Sigmoid colon (tissue), 7 donors: ENCODE results near the gene USP24. TPM values are rescaled to one million over a fixed set of nuclear protein-coding genes. Genes with fewer than 3 reads are reported as not detected.

ENCODE experiments used
- DNase-seq: peaks from one replicate; pipeline ENCODE4 v3.0.0-alpha.2; 2019
- H3K27ac ChIP-seq, 4 donors: fragments of 200-600 bp; sonication (generic); one replicate each; pipeline ENCODE4 v1.5.1; 2016 to 2019; ENCODE audit warnings: mild to moderate bottlenecking in 1 of 4
- H3K27me3 ChIP-seq, 3 donors: fragments of 200-600 bp; sonication (generic); one replicate each; pipeline ENCODE4 v1.5.1; 2019; ENCODE audit warnings: mild to moderate bottlenecking in 1 of 3
- H3K36me3 ChIP-seq, 4 donors: fragments of 200-600 bp; sonication (generic); one replicate each; pipeline ENCODE4 v1.5.1; 2016 to 2019
- H3K4me1 ChIP-seq, 4 donors: fragments of 200-600 bp; sonication (generic); one replicate each; pipeline ENCODE4 v1.5.1; 2017 to 2019
- H3K4me3 ChIP-seq, 4 donors: fragments of 200-600 bp; sonication (generic); one replicate each; pipeline ENCODE4 v1.5.1; 2017 to 2019; ENCODE audit warnings: mild to moderate bottlenecking in 2 of 4, moderate library complexity in 1 of 4
- H3K9me3 ChIP-seq, 4 donors: fragments of 200-600 bp in 3 of 4; sonication (generic) in 3 of 4; one replicate each; pipeline versions ENCODE4 v1.5.1 to v1.6.1; 2013 to 2019
- CTCF ChIP-seq, 4 experiments: fragments of 450-650 bp in 3 of 4; fragments of 200-600 bp in 1 of 4; IDR thresholded peaks; one replicate each; pipeline ENCODE4 v1.5.1; 2016 to 2019; ENCODE audit warnings: antibody characterized with exemption in 4 of 4, mild to moderate bottlenecking in 3 of 4, moderate library complexity in 2 of 4
- EP300 ChIP-seq, 4 donors: sonication (generic); formaldehyde crosslinking; IDR thresholded peaks; one replicate each; pipeline ENCODE4 v1.6.1; 2017; ENCODE audit warnings: antibody characterized with exemption in 4 of 4
- POLR2A ChIP-seq, 2 donors: fragments of 450-650 bp; IDR thresholded peaks; one replicate each; pipeline ENCODE4 v1.6.1; 2016; ENCODE audit warnings: antibody characterized with exemption in 2 of 2, mild to moderate bottlenecking in 2 of 2, moderate library complexity in 2 of 2
- POLR2AphosphoS5 ChIP-seq, 4 donors: sonication (generic); formaldehyde crosslinking; IDR thresholded peaks; one replicate each; pipeline ENCODE4 v1.6.1; 2017; ENCODE audit warnings: antibody characterized with exemption in 4 of 4
- WGBS, 2 donors: extraction: QIAGEN DNeasy Blood & Tissue Kit; methylation state at CpG; one replicate each; pipeline ENCODE4 v1.1.7; 2013; 5-methylcytosine and 5-hydroxymethylcytosine counted together
- intact Hi-C: fragments of 100-400 bp; cut with DNase I; formaldehyde crosslinking; loops from one replicate; pipeline ENCODE4 v1.15.1; 2023
- polyA plus RNA-seq, 3 donors: library from polyadenylated mRNA; stranded (reverse); fragments of 200-250 nt; gene quantifications; one replicate each; pipeline ENCODE4 v1.2.3, GENCODE V29; 2013
- total RNA-seq, 4 donors: library from RNA; depleted of rRNA; stranded (reverse); fragments of >200 nt; gene quantifications; one replicate each; pipeline ENCODE4 v1.1.0, GENCODE V29; 2016
- donor health status: healthy with polysubstance abuse.
- donor health status: Bipolar disorder and iron deficiency.
- donor health status: healthy.

USP24 gene
- total and polyA plus RNA-seq, 7 donors: 3.6 to 66.2 (median 46.4) TPM

GRCh38 chr1:55071477-55071876 is 143.7 kb downstream of the USP24 start:
- Histone ChIP-seq H3K9me3 (no peaks in the 10 kb centered on the region), H3K36me3 (peaks cover 39 to 94% (median 68%) of the 10 kb centered on the region in 4 donors), H3K27me3 (no peaks in the 10 kb centered on the region), H3K4me3 (no peak overlapping the region), H3K4me1 (peaks cover 0 to 8% (median 2%) of the 10 kb centered on the region in 4 donors), H3K27ac (no peak overlapping the region)
- 54 to 65% methylated on average over 8 of the region's 8 CpGs for WGBS, 2 donors
- DNase-seq: no peak
- intact Hi-C loops: loop anchor here (10.0 kb wide), 1 partner anchor 53 kb away; no protein-coding TSS in a partner anchor
- TF ChIP-seq POLR2AphosphoS5 (IDR thresholded peaks at IDR 0.05) (no peak), EP300 (IDR thresholded peaks at IDR 0.05) (no peak), POLR2A (IDR thresholded peaks at IDR 0.05) (no peak), CTCF (IDR thresholded peaks at IDR 0.05) (no peak)

DNA sequence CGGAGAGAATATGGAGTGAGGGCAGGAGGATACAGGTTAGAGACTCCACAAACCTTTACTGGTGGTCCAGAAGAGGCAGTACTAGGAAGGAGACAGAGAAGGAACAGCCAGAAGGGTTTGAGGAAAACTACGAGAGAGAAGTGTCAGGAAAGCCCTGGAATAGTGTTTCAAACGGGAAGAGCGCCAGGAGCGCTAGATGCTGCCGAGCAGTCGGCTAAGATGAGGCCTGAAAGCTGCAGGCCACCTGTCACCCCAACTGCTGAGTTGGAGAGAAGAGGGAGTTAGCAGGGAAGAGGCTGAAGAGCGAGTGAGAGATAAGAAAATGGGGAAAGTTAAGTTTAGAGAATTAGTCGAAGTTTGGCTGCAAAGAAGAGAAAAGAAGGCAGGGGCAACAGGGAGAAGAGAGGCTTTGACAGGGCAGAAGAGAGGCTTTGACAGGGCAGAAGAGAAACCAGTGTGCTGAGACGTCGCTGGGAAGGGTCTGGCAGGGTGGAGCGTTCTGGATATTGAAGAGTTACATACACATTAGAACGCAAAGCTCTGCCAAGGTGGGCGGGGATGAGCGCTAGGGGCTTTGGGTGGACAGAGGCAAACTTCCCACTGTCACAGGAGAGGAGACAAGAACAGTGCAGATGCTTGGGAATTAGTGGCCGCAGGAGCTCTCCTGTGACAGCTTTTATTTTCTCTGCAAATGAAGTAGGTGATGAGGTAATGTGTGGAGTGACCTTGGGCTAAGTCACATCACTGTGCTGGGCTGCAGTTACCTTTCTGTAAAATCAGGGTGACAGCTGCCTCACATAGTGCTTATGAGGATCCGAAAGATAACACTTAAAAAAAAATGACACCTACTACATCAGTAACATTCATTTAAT is 144.6 kb downstream of the USP24 start:
- no peak for TF ChIP-seq EP300 (IDR thresholded peaks at IDR 0.05)
- TF ChIP-seq POLR2A (IDR thresholded peaks at IDR 0.05): no peak
- no peak for TF ChIP-seq CTCF (IDR thresholded peaks at IDR 0.05)
- TF ChIP-seq POLR2AphosphoS5 (IDR thresholded peaks at IDR 0.05): no peak
- peaks cover 0 to 12% (median 7%) of the 10 kb centered on the region in 4 donors for H3K4me1 ChIP-seq
- no peak overlapping the region for H3K4me3 ChIP-seq
- no peaks in the 10 kb centered on the region for H3K9me3 ChIP-seq
- no peaks in the 10 kb centered on the region for H3K27me3 ChIP-seq
- H3K36me3 ChIP-seq: peaks cover 39 to 86% (median 66%) of the 10 kb centered on the region in 4 donors
- intact Hi-C loops: loop anchor here (10.0 kb wide), 1 partner anchor 54 kb away; no protein-coding TSS in a partner anchor
- DNase-seq: no peak
- WGBS, 2 donors: 88 to 90% methylated on average over 17 of the region's 17 CpGs
- H3K27ac ChIP-seq: no peak overlapping the region

- no peak overlapping the region for H3K27ac ChIP-seq
- 89 to 95% methylated on average over 7 of the region's 7 CpGs for WGBS, 2 donors
- H3K4me3 ChIP-seq: no peak overlapping the region
- no peaks in the 10 kb centered on the region for H3K27me3 ChIP-seq
- H3K4me1 ChIP-seq: peaks cover 0 to 25% (median 20%) of the 10 kb centered on the region in 4 donors
- no peak for DNase-seq
- TF ChIP-seq EP300 (IDR thresholded peaks at IDR 0.05): no peak
- TF ChIP-seq POLR2A (IDR thresholded peaks at IDR 0.05): no peak
- no peak for TF ChIP-seq POLR2AphosphoS5 (IDR thresholded peaks at IDR 0.05)
- no peak for TF ChIP-seq CTCF (IDR thresholded peaks at IDR 0.05)
- intact Hi-C loops: loop anchor here (10.0 kb wide), 1 partner anchor 206 kb away; no protein-coding TSS in a partner anchor
- peaks cover 39 to 73% (median 57%) of the 10 kb centered on the region in 4 donors for H3K36me3 ChIP-seq
- H3K9me3 ChIP-seq: no peaks in the 10 kb centered on the region
Observed at GRCh38 chr1:55069280-55069679, 145.9 kb downstream of the USP24 start.

DNA sequence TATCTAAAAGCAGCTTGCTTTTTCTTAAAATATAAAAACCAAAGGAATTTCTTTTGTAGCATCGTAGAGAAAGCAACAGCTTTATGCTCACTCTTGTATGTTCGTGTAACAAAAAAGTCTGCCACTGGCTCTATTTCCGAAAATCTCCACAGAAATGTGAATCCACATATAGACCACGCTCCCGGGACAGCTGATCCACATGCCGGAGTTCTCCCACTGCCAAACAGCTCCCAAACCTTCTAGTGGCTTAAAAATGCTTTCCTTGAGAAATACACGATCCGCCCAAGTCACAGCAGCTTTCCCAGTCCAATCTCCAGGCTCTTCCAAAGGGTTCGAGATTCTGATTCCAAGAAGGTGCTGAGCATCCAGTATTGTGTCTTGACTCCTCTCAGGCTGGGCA is 146.5 kb downstream of the USP24 start:
- H3K9me3 ChIP-seq: no peaks in the 10 kb centered on the region
- peaks cover 33 to 67% (median 50%) of the 10 kb centered on the region in 4 donors for H3K36me3 ChIP-seq
- TF ChIP-seq CTCF (IDR thresholded peaks at IDR 0.05): no peak
- TF ChIP-seq POLR2AphosphoS5 (IDR thresholded peaks at IDR 0.05): no peak
- TF ChIP-seq POLR2A (IDR thresholded peaks at IDR 0.05): no peak
- no peak for TF ChIP-seq EP300 (IDR thresholded peaks at IDR 0.05)
- DNase-seq: no peak
- WGBS, 2 donors: 96 to 97% methylated on average over 9 of the region's 9 CpGs
- no peak overlapping the region for H3K4me3 ChIP-seq
- intact Hi-C loops: loop anchor here (10.0 kb wide), 1 partner anchor 206 kb away; no protein-coding TSS in a partner anchor
- H3K27me3 ChIP-seq: no peaks in the 10 kb centered on the region
- H3K4me1 ChIP-seq: peaks cover 0 to 31% (median 26%) of the 10 kb centered on the region in 4 donors
- no peak overlapping the region for H3K27ac ChIP-seq
